Panc1 (cell line): ENCODE data around the gene RAB6B. TPM values are rescaled to one million over a fixed set of nuclear protein-coding genes. Genes with fewer than 3 reads are reported as not detected.

ENCODE experiments used
- ATAC-seq: fragments of 200-7000 bp; cut with Tn5 transposase; 2 replicates; pipeline ENCODE4 v1.9.1; 2020; ENCODE audit warnings: mild to moderate bottlenecking, moderate library complexity
- BruUV-seq: library from RNA; stranded (reverse); fragments of 400-500 nt; replicated peaks from 2 replicates; lab custom pipeline; 2021; lab: Mats Ljungman, UMichigan
- CTCF ChIA-PET: fragments of 300-600 bp; sonication (Branson Sonifier 250); formaldehyde crosslinking; loops from one replicate; lab custom pipeline; 2022; ENCODE audit warnings: antibody characterized with exemption; lab: Charles Lee
- POLR2A ChIA-PET: fragments of 300-600 bp; sonication (Branson Sonifier 250); formaldehyde crosslinking; loops from one replicate; lab custom pipeline; 2022; ENCODE audit warnings: antibody characterized with exemption; lab: Charles Lee
- DNase-seq: peaks from one replicate; pipeline ENCODE4 v3.0.0-alpha.2; 2010; ENCODE audit warnings: low read depth, low spot score
- H3K27ac ChIP-seq: 2 replicates; pipeline ENCODE4 v1.5.1; 2011; ENCODE audit warnings: mild to moderate bottlenecking, low read length, inconsistent platforms
- H3K27me3 ChIP-seq: fragments of 200-500 bp; sonication (Bioruptor generic); 2 replicates; pipeline ENCODE4 v1.6.0; 2014; ENCODE audit warnings: low read length, inconsistent platforms; ENCODE audit not compliant: control insufficient read depth, insufficient read depth
- H3K36me3 ChIP-seq: fragments of 200-500 bp; sonication (Bioruptor generic); 2 replicates; pipeline ENCODE4 v1.5.1; 2014; ENCODE audit warnings: inconsistent platforms, mild to moderate bottlenecking, low read length, moderate library complexity; ENCODE audit not compliant: control insufficient read depth, insufficient read depth
- H3K4me1 ChIP-seq: 2 replicates; pipeline ENCODE4 v1.5.1; 2011; ENCODE audit warnings: inconsistent platforms, mild to moderate bottlenecking, low read length, moderate library complexity; ENCODE audit not compliant: control insufficient read depth, insufficient read depth
- H3K4me3 ChIP-seq, 2 experiments: 2 replicates each; pipeline ENCODE4 v1.5.1; 2011 to 2012; ENCODE audit warnings: low read depth in 2 of 2, low read length in 2 of 2, mild to moderate bottlenecking in 2 of 2, inconsistent platforms in 1 of 2, moderate library complexity in 1 of 2
- H3K9me3 ChIP-seq: fragments of 200-500 bp; sonication (Bioruptor generic); 2 replicates; pipeline ENCODE4 v1.5.1; 2014; ENCODE audit warnings: low read depth, mild to moderate bottlenecking, inconsistent platforms, low read length, moderate library complexity; ENCODE audit not compliant: control insufficient read depth, insufficient read depth
- POLR2AphosphoS5 ChIP-seq: IDR thresholded peaks from 2 replicates; pipeline ENCODE4 v1.6.1; 2012; ENCODE audit warnings: mild to moderate bottlenecking, low read depth, low read length, moderate library complexity
- SIN3A ChIP-seq: IDR thresholded peaks from 2 replicates; pipeline ENCODE4 v1.6.1; 2012; ENCODE audit warnings: low read depth, mild to moderate bottlenecking, low read length, moderate library complexity, borderline replicate concordance; ENCODE audit not compliant: insufficient read depth
- TCF7L2 ChIP-seq: IDR thresholded peaks from 2 replicates; pipeline ENCODE4 v1.6.1; 2011; ENCODE audit warnings: mild to moderate bottlenecking, low read depth, low read length, inconsistent platforms
- in situ Hi-C: cut with HindIII; loops from 2 replicates; pipeline ENCODE4 v1.10.0; 2016; ENCODE audit warnings: low sequenced_read_pairs, low pct_unique_long_range_greater_than_20kb
- intact Hi-C: fragments of 100-400 bp; cut with micrococcal nuclease; formaldehyde crosslinking; loops from one replicate; pipeline ENCODE4 v1.10.0; 2022; ENCODE audit not compliant: unreplicated experiment
- total RNA-seq: library from RNA; stranded (reverse); gene quantifications from one replicate; pipeline ENCODE4 v1.2.1, GENCODE V29; 2021; ENCODE audit not compliant: unreplicated experiment
- TF ChIP-seq, protein P1 (sequence below): fragments of 450-650 bp; IDR thresholded peaks from 2 replicates; pipeline ENCODE4 v1.5.1; 2017; ENCODE audit warnings: mild to moderate bottlenecking
- TF ChIP-seq, protein P2 (sequence below), 2 experiments: IDR thresholded peaks; 2 replicates each; pipeline ENCODE4 v1.6.1; 2011 to 2012; ENCODE audit warnings: low read depth in 2 of 2, control low read depth in 1 of 2, low read length in 1 of 2, mild to moderate bottlenecking in 1 of 2, moderate library complexity in 1 of 2; ENCODE audit not compliant: insufficient read depth in 1 of 2

RAB6B gene
- total RNA-seq, 1 experiment from 2014 or later: 49.2 TPM

DNA sequence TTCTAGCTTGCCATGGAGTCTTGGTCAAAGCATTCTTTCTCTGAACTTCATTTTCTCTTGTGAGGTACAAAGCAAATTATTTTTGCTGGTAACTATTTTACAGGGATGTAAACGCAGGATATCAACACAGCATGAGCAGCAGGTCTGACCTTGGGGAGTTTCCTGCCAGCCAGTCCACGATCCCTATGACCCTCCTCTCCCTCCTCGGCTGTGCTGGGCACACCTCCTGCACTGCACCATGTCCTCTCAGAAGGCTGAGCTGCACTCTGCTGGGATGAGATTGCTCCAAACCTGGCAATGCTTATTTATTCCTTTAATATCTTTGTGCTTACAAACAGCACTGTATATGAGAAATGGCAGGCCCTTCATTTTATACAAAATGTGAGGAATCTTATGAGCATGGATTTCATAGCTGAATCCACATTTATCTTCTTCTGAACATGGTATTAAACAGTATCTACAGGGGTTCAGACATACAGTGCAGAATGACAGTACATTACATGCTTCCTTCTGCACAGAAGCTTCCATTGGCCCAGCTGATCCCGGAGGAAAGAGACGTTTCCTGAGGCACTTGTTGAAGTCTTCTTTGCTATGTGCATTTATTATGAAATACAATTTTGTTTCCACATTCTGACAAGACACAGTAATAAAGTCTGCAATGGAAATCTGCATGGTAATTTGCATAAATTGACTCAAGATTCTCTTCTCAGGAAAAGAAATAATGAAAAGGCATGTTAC lies 41.2 kb downstream of the RAB6B start:
- in situ Hi-C loops: no loop called here
- H3K4me3 ChIP-seq: no peak overlapping the region
- H3K27me3 ChIP-seq: no peaks in the 10 kb centered on the region
- intact Hi-C loops: no loop called here
- H3K36me3 ChIP-seq: no peaks in the 10 kb centered on the region
- H3K9me3 ChIP-seq: no peaks in the 10 kb centered on the region
- DNase-seq (no peak), ATAC-seq (no peak)
- H3K27ac ChIP-seq: no peak overlapping the region
- no peaks in the 10 kb centered on the region for H3K4me1 ChIP-seq
- no TSS peak for BruUV-seq
- CTCF ChIA-PET: no interaction called here
- POLR2A ChIA-PET: no interaction called here
- TF ChIP-seq POLR2AphosphoS5 (no peak), TCF7L2 (no peak), SIN3A (no peak)
- TF ChIP-seq, protein P1, sequence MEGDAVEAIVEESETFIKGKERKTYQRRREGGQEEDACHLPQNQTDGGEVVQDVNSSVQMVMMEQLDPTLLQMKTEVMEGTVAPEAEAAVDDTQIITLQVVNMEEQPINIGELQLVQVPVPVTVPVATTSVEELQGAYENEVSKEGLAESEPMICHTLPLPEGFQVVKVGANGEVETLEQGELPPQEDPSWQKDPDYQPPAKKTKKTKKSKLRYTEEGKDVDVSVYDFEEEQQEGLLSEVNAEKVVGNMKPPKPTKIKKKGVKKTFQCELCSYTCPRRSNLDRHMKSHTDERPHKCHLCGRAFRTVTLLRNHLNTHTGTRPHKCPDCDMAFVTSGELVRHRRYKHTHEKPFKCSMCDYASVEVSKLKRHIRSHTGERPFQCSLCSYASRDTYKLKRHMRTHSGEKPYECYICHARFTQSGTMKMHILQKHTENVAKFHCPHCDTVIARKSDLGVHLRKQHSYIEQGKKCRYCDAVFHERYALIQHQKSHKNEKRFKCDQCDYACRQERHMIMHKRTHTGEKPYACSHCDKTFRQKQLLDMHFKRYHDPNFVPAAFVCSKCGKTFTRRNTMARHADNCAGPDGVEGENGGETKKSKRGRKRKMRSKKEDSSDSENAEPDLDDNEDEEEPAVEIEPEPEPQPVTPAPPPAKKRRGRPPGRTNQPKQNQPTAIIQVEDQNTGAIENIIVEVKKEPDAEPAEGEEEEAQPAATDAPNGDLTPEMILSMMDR: no peak
- TF ChIP-seq, protein P2, sequence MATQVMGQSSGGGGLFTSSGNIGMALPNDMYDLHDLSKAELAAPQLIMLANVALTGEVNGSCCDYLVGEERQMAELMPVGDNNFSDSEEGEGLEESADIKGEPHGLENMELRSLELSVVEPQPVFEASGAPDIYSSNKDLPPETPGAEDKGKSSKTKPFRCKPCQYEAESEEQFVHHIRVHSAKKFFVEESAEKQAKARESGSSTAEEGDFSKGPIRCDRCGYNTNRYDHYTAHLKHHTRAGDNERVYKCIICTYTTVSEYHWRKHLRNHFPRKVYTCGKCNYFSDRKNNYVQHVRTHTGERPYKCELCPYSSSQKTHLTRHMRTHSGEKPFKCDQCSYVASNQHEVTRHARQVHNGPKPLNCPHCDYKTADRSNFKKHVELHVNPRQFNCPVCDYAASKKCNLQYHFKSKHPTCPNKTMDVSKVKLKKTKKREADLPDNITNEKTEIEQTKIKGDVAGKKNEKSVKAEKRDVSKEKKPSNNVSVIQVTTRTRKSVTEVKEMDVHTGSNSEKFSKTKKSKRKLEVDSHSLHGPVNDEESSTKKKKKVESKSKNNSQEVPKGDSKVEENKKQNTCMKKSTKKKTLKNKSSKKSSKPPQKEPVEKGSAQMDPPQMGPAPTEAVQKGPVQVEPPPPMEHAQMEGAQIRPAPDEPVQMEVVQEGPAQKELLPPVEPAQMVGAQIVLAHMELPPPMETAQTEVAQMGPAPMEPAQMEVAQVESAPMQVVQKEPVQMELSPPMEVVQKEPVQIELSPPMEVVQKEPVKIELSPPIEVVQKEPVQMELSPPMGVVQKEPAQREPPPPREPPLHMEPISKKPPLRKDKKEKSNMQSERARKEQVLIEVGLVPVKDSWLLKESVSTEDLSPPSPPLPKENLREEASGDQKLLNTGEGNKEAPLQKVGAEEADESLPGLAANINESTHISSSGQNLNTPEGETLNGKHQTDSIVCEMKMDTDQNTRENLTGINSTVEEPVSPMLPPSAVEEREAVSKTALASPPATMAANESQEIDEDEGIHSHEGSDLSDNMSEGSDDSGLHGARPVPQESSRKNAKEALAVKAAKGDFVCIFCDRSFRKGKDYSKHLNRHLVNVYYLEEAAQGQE (IDR thresholded peaks at IDR 0.05; ENCODE audit: insufficient read depth in 1 of 2, low read depth in 2 of 2, low read length in 1 of 2): no peak

DNA sequence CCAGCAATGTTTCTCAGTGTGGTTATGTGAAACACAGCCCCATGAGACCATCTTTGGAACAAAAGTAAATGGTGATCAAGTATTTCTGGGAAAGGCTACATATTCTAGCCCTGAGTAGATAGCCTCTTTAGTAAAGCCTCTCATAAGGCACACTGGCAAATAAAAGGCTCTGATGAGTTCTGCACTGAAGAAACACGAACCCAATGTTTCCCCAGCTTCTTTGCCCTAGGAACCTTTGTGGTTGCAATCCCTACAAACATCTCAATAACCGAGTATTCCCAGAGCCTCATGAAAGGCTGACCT lies 41.8 kb downstream of the RAB6B start:
- no peaks in the 10 kb centered on the region for H3K9me3 ChIP-seq
- TF ChIP-seq, protein P1: no peak
- no peak for TF ChIP-seq SIN3A
- no peak for TF ChIP-seq TCF7L2
- TF ChIP-seq POLR2AphosphoS5: no peak
- TF ChIP-seq, protein P2 (IDR thresholded peaks at IDR 0.05; ENCODE audit: insufficient read depth in 1 of 2, low read depth in 2 of 2, low read length in 1 of 2): no peak
- ChIA-PET CTCF (no interaction called here), POLR2A (no interaction called here)
- no peaks in the 10 kb centered on the region for H3K27me3 ChIP-seq
- in situ Hi-C loops (no loop called here), intact Hi-C loops (no loop called here)
- DNase-seq (no peak), ATAC-seq (no peak)
- BruUV-seq: no TSS peak
- no peak overlapping the region for H3K27ac ChIP-seq
- H3K4me1 ChIP-seq: no peaks in the 10 kb centered on the region
- H3K4me3 ChIP-seq: no peak overlapping the region
- no peaks in the 10 kb centered on the region for H3K36me3 ChIP-seq
